H9 (cell line): ENCODE results near the gene SLC9A9. TPM values are rescaled to one million over a fixed set of nuclear protein-coding genes. Genes with fewer than 3 reads are reported as not detected.

Source experiments
- DNase-seq: peaks from one replicate; pipeline ENCODE4 v3.0.0-alpha.2; 2017
- H2AFZ ChIP-seq: one replicate; pipeline ENCODE4 v1.6.1; 2013; ENCODE audit warnings: mild to moderate bottlenecking, low read length, control low read depth, moderate library complexity
- H2AK5ac ChIP-seq: 2 replicates; pipeline ENCODE4 v1.6.1; 2013; ENCODE audit warnings: low read length, control low read depth, mixed read lengths; ENCODE audit not compliant: insufficient read length
- H2BK120ac ChIP-seq: one replicate; pipeline ENCODE4 v1.6.1; 2013; ENCODE audit warnings: low read depth, mild to moderate bottlenecking, low read length, control low read depth, inconsistent platforms; ENCODE audit not compliant: poor library complexity, severe bottlenecking
- H2BK12ac ChIP-seq: 2 replicates; pipeline ENCODE4 v1.6.1; 2013; ENCODE audit warnings: low read length, control low read depth, mixed read lengths, low read depth; ENCODE audit not compliant: insufficient read length
- H2BK15ac ChIP-seq: 2 replicates; pipeline ENCODE4 v1.6.1; 2013; ENCODE audit warnings: low read depth, low read length, control low read depth
- H2BK20ac ChIP-seq: one replicate; pipeline ENCODE4 v1.6.1; 2013; ENCODE audit warnings: low read depth, mild to moderate bottlenecking, low read length, control low read depth, inconsistent platforms; ENCODE audit not compliant: poor library complexity, severe bottlenecking
- H2BK5ac ChIP-seq: 2 replicates; pipeline ENCODE4 v1.6.1; 2013; ENCODE audit warnings: low read length, control low read depth, mixed read lengths; ENCODE audit not compliant: insufficient read length
- H3K14ac ChIP-seq: 2 replicates; pipeline ENCODE4 v1.6.1; 2013; ENCODE audit warnings: low read length, control low read depth; ENCODE audit not compliant: insufficient read depth
- H3K18ac ChIP-seq: 2 replicates; pipeline ENCODE4 v1.6.1; 2013; ENCODE audit warnings: low read depth, mild to moderate bottlenecking, mixed read lengths, low read length, control low read depth; ENCODE audit not compliant: insufficient read length
- H3K23ac ChIP-seq: 2 replicates; pipeline ENCODE4 v1.6.1; 2013; ENCODE audit warnings: low read length, control low read depth, mixed read lengths, low read depth; ENCODE audit not compliant: insufficient read length
- H3K23me2 ChIP-seq: 2 replicates; pipeline ENCODE4 v1.6.1; 2013; ENCODE audit warnings: low read depth, mild to moderate bottlenecking, mixed read lengths, low read length, control low read depth; ENCODE audit not compliant: insufficient read length, poor library complexity, severe bottlenecking
- H3K27ac ChIP-seq: 2 replicates; pipeline ENCODE4 v1.5.1; 2013; ENCODE audit warnings: low read length, control low read depth, mixed read lengths, low read depth; ENCODE audit not compliant: insufficient read length
- H3K27me3 ChIP-seq: 2 replicates; pipeline ENCODE4 v1.6.1; 2013; ENCODE audit warnings: low read length, control low read depth, inconsistent platforms; ENCODE audit not compliant: insufficient read depth
- H3K4ac ChIP-seq: 2 replicates; pipeline ENCODE4 v1.6.1; 2013; ENCODE audit warnings: low read depth, mild to moderate bottlenecking, control low read depth, inconsistent platforms, low read length, moderate library complexity
- H3K4me1 ChIP-seq: 2 replicates; pipeline ENCODE4 v1.6.1; 2013; ENCODE audit warnings: low read length, control low read depth, inconsistent platforms; ENCODE audit not compliant: insufficient read depth
- H3K4me2 ChIP-seq: 2 replicates; pipeline ENCODE4 v1.6.1; 2013; ENCODE audit warnings: low read length, control low read depth, mixed read lengths; ENCODE audit not compliant: insufficient read length, insufficient read depth
- H3K56ac ChIP-seq: 2 replicates; pipeline ENCODE4 v1.6.1; 2013; ENCODE audit warnings: low read depth, mild to moderate bottlenecking, mixed read lengths, low read length, control low read depth; ENCODE audit not compliant: insufficient read length
- H3K79me1 ChIP-seq: 2 replicates; pipeline ENCODE4 v1.6.1; 2013; ENCODE audit warnings: low read depth, mild to moderate bottlenecking, moderate library complexity, low read length, control low read depth, inconsistent platforms; ENCODE audit not compliant: insufficient read depth, poor library complexity, severe bottlenecking
- H3K79me2 ChIP-seq: 2 replicates; pipeline ENCODE4 v1.6.1; 2013; ENCODE audit warnings: low read length, control low read depth, inconsistent platforms; ENCODE audit not compliant: insufficient read depth
- H3K9ac ChIP-seq: 2 replicates; pipeline ENCODE4 v1.6.1; 2013; ENCODE audit warnings: low read length, control low read depth, mixed read lengths; ENCODE audit not compliant: insufficient read length; ENCODE audit errors: extremely low read depth
- H3K9me3 ChIP-seq: one replicate; pipeline ENCODE4 v1.6.1; 2013; ENCODE audit warnings: low read depth, low read length, inconsistent platforms; ENCODE audit not compliant: control insufficient read depth
- H3T11ph ChIP-seq: one replicate; pipeline ENCODE4 v1.6.1; 2013; ENCODE audit warnings: mild to moderate bottlenecking, low read length, control low read depth, inconsistent platforms
- H4K20me1 ChIP-seq: one replicate; pipeline ENCODE4 v1.6.1; 2013; ENCODE audit not compliant: control insufficient read depth, insufficient read length, insufficient read depth
- H4K5ac ChIP-seq: 2 replicates; pipeline ENCODE4 v1.6.1; 2013; ENCODE audit warnings: low read depth, mild to moderate bottlenecking, mixed read lengths, low read length, control low read depth; ENCODE audit not compliant: insufficient read length
- H4K8ac ChIP-seq: replicated peaks from 2 replicates; pipeline ENCODE4 v1.6.1; 2013; ENCODE audit warnings: low read length, control low read depth, mixed read lengths, low read depth; ENCODE audit not compliant: insufficient read length
- H4K91ac ChIP-seq: 2 replicates; pipeline ENCODE4 v1.6.1; 2013; ENCODE audit warnings: low read depth, mild to moderate bottlenecking, moderate library complexity, mixed read lengths, low read length, control low read depth; ENCODE audit not compliant: insufficient read length
- H3K27ac Mint-ChIP-seq, 3 experiments: 2 replicates in 2 of 3; 3 replicates in 1 of 3; pipeline ENCODE4 v1.8.0; 2020 to 2021; ENCODE audit warnings: mixed read lengths in 3 of 3, mild to moderate bottlenecking in 1 of 3, moderate library complexity in 1 of 3
- H3K27me3 Mint-ChIP-seq: 2 replicates; pipeline ENCODE4 v1.8.0; 2021; ENCODE audit warnings: low read depth, mild to moderate bottlenecking, moderate library complexity, mixed read lengths
- H3K36me3 Mint-ChIP-seq, 3 experiments: 2 replicates in 2 of 3; 3 replicates in 1 of 3; pipeline ENCODE4 v1.8.0; 2020 to 2021; ENCODE audit warnings: low read depth in 3 of 3, mixed read lengths in 3 of 3; ENCODE audit not compliant: insufficient read depth in 1 of 3
- H3K4me1 Mint-ChIP-seq, 2 experiments: 2 replicates each; pipeline ENCODE4 v1.8.0; 2020; ENCODE audit warnings: mixed read lengths in 2 of 2
- H3K4me3 Mint-ChIP-seq, 2 experiments: 2 replicates in 1 of 2; 3 replicates in 1 of 2; pipeline ENCODE4 v1.8.0; 2020 to 2021; ENCODE audit warnings: mild to moderate bottlenecking in 2 of 2, mixed read lengths in 2 of 2, moderate library complexity in 1 of 2
- H3K9me3 Mint-ChIP-seq, 2 experiments: 2 replicates in 1 of 2; 3 replicates in 1 of 2; pipeline ENCODE4 v1.8.0; 2020; ENCODE audit warnings: mild to moderate bottlenecking in 2 of 2, mixed read lengths in 2 of 2, moderate library complexity in 1 of 2
- WGBS: extraction: QIAGEN DNeasy Blood & Tissue Kit; methylation state at CpG from one replicate; pipeline ENCODE4 v1.1.7; 2013; ENCODE audit warnings: missing lambda C conversion rate, low lambda C conversion rate, mixed read lengths; ENCODE audit not compliant: insufficient read length; ENCODE audit errors: extremely low coverage; 5-methylcytosine and 5-hydroxymethylcytosine counted together
- total RNA-seq: library from RNA; stranded (reverse); gene quantifications from 2 replicates; pipeline ENCODE4 v1.2.1, GENCODE V29; 2021
- TF ChIP-seq, protein P1 (sequence below): fragments of 200-600 bp; sonication (generic); conservative IDR thresholded peaks from 3 replicates; pipeline ENCODE4 v1.8.0; 2021; ENCODE audit warnings: antibody characterized with exemption, mild to moderate bottlenecking

The SLC9A9 gene
- total RNA-seq, 1 experiment from 2014 or later = 0.35 TPM

DNA sequence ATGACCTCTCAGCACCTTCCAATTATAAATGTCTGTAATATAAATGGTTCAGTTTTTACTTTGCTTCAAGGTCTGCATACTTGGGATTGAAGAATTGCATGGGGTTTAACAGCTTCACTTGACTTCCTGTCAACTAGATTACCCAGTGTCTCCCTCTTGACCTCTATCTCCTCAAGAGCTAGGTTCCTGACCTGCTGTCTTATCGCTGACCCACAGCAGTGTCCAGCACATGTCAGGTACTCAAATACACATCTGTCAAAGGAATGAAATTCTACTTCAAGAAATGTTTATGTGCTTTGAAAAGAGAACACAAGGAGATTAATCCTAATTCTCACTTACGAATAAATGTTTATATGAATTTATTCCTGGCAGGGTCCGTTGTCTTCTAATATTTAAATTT is 284.5 kb downstream of the SLC9A9 start:
- Histone ChIP-seq H4K91ac (no peak overlapping the region), H3K18ac (no peak overlapping the region), H3K14ac (no peak overlapping the region), H2BK20ac (no peak overlapping the region), H3K23me2 (no peaks in the 10 kb centered on the region), H3K4ac (no peak overlapping the region), H3K27ac (no peak overlapping the region), H3K79me2 (no peaks in the 10 kb centered on the region), H2AFZ (no peak overlapping the region), H2BK12ac (no peak overlapping the region), H4K20me1 (no peaks in the 10 kb centered on the region), H4K5ac (no peak overlapping the region), H3K9me3 (no peaks in the 10 kb centered on the region), H2AK5ac (no peak overlapping the region), H2BK120ac (no peak overlapping the region), H3T11ph (no peak overlapping the region), H3K9ac (no peak overlapping the region), H3K4me1 (no peaks in the 10 kb centered on the region), H2BK15ac (no peak overlapping the region), H3K4me2 (no peak overlapping the region), H2BK5ac (no peak overlapping the region), H4K8ac (no peak overlapping the region), H3K79me1 (no peaks in the 10 kb centered on the region), H3K56ac (no peak overlapping the region), H3K23ac (no peak overlapping the region), H3K27me3 (no peaks in the 10 kb centered on the region)
- H3K4me1 Mint-ChIP-seq = no peaks in the 10 kb centered on the region; a peak in 1 of 4 replicates
- peaks cover 1 to 7% (median 6%) of the 10 kb centered on the region in 3 experiments; a peak in 4 of 7 replicates for H3K36me3 Mint-ChIP-seq
- H3K4me3 Mint-ChIP-seq = no peak overlapping the region
- WGBS = no CpG with 5 or more reads among the region's 3 CpGs
- TF ChIP-seq, protein P1, sequence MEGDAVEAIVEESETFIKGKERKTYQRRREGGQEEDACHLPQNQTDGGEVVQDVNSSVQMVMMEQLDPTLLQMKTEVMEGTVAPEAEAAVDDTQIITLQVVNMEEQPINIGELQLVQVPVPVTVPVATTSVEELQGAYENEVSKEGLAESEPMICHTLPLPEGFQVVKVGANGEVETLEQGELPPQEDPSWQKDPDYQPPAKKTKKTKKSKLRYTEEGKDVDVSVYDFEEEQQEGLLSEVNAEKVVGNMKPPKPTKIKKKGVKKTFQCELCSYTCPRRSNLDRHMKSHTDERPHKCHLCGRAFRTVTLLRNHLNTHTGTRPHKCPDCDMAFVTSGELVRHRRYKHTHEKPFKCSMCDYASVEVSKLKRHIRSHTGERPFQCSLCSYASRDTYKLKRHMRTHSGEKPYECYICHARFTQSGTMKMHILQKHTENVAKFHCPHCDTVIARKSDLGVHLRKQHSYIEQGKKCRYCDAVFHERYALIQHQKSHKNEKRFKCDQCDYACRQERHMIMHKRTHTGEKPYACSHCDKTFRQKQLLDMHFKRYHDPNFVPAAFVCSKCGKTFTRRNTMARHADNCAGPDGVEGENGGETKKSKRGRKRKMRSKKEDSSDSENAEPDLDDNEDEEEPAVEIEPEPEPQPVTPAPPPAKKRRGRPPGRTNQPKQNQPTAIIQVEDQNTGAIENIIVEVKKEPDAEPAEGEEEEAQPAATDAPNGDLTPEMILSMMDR = no peak
- H3K27ac Mint-ChIP-seq = no peak overlapping the region
- no peak for DNase-seq
- no peaks in the 10 kb centered on the region for H3K27me3 Mint-ChIP-seq
- peaks cover 5 to 11% of the 10 kb centered on the region in 2 experiments; a peak in 4 of 5 replicates for H3K9me3 Mint-ChIP-seq
